ENCODE results near the gene LRRTM2.
"Not testable (repeated sequence)": the region's sequence is repeated elsewhere in the genome, so short reads cannot be mapped to it uniquely, and the experiment has no call there.

Gene LRRTM2

GRCh38 chr5:138874771-138875551, at the start of gene LRRTM2:
LRRTM2 (minus strand) TSS chr5:138875335; CDS start chr5:138874911, 424 bp downstream.
- H3K4me1 Mint-ChIP-seq (ENCODE audit: low read depth) = peaks cover 17% of the 10 kb centered on the region
- peaks cover 33% of the 10 kb centered on the region for H3K27me3 Mint-ChIP-seq
- H3K27ac Mint-ChIP-seq = no peak within 1 kb of the TSS
- no peak within 1 kb of the TSS for H3K4me3 Mint-ChIP-seq
- no peaks in the 10 kb centered on the region for H3K9me3 Mint-ChIP-seq
- H3K36me3 Mint-ChIP-seq (ENCODE audit: low read depth) = peaks cover 9% of the 10 kb centered on the region

- no peak overlapping the region for H3K4me3 Mint-ChIP-seq
- H3K9me3 Mint-ChIP-seq = no peaks in the 10 kb centered on the region
- no peak overlapping the region for H3K27ac Mint-ChIP-seq
- H3K27me3 Mint-ChIP-seq = no peaks in the 10 kb centered on the region
- no peaks in the 10 kb centered on the region for H3K4me1 Mint-ChIP-seq (ENCODE audit: low read depth)
- H3K36me3 Mint-ChIP-seq (ENCODE audit: low read depth) = peaks cover 25% of the 10 kb centered on the region
These were observed 47.4 kb upstream of the LRRTM2 start for GRCh38 chr5:138922494-138922893.

GRCh38 chr5:138921362-138921761, 46.2 kb upstream of the LRRTM2 start:
- H3K27me3 Mint-ChIP-seq; H3K4me1 Mint-ChIP-seq (ENCODE audit: low read depth); H3K4me3 Mint-ChIP-seq; H3K27ac Mint-ChIP-seq; H3K9me3 Mint-ChIP-seq: not testable (repeated sequence)
- H3K36me3 Mint-ChIP-seq (ENCODE audit: low read depth) = peaks cover 14% of the 10 kb centered on the region

DNA sequence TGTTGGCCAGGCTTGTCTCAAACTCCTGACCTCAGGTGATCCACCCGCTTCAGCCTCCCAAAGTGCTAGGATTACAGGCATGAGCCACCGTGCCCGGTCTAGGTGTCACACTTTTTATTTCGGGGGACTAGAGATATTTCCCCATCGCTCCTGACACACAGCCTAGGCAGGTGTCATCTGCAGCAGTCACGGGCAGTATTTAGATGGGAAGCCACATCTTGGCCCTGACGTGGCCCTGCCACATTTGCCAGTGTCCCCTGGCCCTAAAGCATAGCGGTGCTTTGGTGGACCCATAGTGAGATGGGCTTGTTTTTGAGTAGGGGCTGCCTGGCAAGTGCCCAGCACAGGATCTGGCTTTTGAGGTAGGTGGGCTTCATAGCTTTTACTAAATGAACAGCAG, 45.0 kb upstream of the LRRTM2 start:
- H3K27ac Mint-ChIP-seq = no peak overlapping the region
- peaks cover 12% of the 10 kb centered on the region for H3K36me3 Mint-ChIP-seq (ENCODE audit: low read depth)
- H3K4me3 Mint-ChIP-seq = no peak overlapping the region
- H3K27me3 Mint-ChIP-seq = no peaks in the 10 kb centered on the region
- H3K4me1 Mint-ChIP-seq (ENCODE audit: low read depth) = no peaks in the 10 kb centered on the region
- no peaks in the 10 kb centered on the region for H3K9me3 Mint-ChIP-seq

- Mint-ChIP-seq H3K4me3 (no peak overlapping the region), H3K27ac (no peak overlapping the region), H3K4me1 (ENCODE audit: low read depth) (no peaks in the 10 kb centered on the region), H3K36me3 (ENCODE audit: low read depth) (peaks cover 10% of the 10 kb centered on the region), H3K27me3 (no peaks in the 10 kb centered on the region), H3K9me3 (no peaks in the 10 kb centered on the region)
These were observed 43.6 kb upstream of the LRRTM2 start for GRCh38 chr5:138918686-138919085.

- no peak overlapping the region for H3K4me3 Mint-ChIP-seq
- peaks cover 31% of the 10 kb centered on the region for H3K36me3 Mint-ChIP-seq (ENCODE audit: low read depth)
- H3K4me1 Mint-ChIP-seq (ENCODE audit: low read depth) = no peaks in the 10 kb centered on the region
- no peaks in the 10 kb centered on the region for H3K27me3 Mint-ChIP-seq
- H3K27ac Mint-ChIP-seq = no peak overlapping the region
- no peaks in the 10 kb centered on the region for H3K9me3 Mint-ChIP-seq
These were observed 39.2 kb upstream of the LRRTM2 start for GRCh38 chr5:138914338-138914737.

- Mint-ChIP-seq H3K36me3 (ENCODE audit: low read depth) (peaks cover 31% of the 10 kb centered on the region), H3K27me3 (no peaks in the 10 kb centered on the region), H3K27ac (no peak overlapping the region), H3K9me3 (no peaks in the 10 kb centered on the region), H3K4me1 (ENCODE audit: low read depth) (no peaks in the 10 kb centered on the region), H3K4me3 (no peak overlapping the region)
These were observed 38.6 kb upstream of the LRRTM2 start for GRCh38 chr5:138913773-138914172.

DNA sequence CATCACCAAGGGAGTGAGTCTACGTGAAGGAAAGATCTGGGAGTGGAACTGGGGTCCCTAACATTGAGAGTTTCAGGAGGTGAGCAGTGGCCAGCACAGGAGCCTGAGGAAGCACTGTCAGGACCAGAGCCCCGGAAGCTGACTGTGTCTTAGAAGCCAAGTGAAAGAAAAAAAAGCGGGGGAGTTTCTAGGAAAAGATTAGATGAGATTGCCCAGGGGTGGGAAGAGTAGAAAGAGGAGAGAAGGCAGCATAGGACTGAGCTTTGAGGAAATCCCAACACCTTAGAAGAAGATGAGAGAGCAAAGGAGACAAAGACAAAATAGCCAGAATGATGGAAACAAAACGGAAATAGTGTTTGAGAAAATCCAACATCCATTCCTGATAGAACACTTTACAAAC, 37.0 kb upstream of the LRRTM2 start:
- no peaks in the 10 kb centered on the region for H3K9me3 Mint-ChIP-seq
- peaks cover 31% of the 10 kb centered on the region for H3K36me3 Mint-ChIP-seq (ENCODE audit: low read depth)
- no peaks in the 10 kb centered on the region for H3K4me1 Mint-ChIP-seq (ENCODE audit: low read depth)
- H3K4me3 Mint-ChIP-seq = no peak overlapping the region
- no peaks in the 10 kb centered on the region for H3K27me3 Mint-ChIP-seq
- no peak overlapping the region for H3K27ac Mint-ChIP-seq

DNA sequence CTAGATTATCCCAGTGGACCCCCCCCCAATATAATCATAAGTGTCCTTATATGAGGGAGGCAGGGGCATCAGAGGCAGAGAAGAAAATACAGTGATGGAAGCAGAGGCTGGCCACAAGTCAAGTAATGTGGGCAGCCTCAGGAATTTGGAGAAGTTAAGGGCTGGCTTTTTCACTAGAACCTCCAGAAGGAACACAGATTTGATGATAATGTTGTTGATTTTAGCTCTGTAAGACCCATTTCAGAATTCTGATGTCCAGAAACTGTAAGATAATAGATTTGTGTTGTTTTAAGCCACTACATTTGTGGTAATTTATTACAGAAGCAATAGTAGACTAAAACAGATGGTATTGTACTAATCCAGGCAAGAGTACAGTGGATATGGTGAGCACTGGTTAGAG, 36.3 kb upstream of the LRRTM2 start:
- Mint-ChIP-seq H3K36me3 (ENCODE audit: low read depth) (peaks cover 35% of the 10 kb centered on the region), H3K9me3 (no peaks in the 10 kb centered on the region), H3K4me3 (no peak overlapping the region), H3K27me3 (no peaks in the 10 kb centered on the region), H3K4me1 (ENCODE audit: low read depth) (no peaks in the 10 kb centered on the region), H3K27ac (peak overlapping the region; percentile 0)

GRCh38 chr5:138910546-138911185, 35.5 kb upstream of the LRRTM2 start:
- H3K9me3 Mint-ChIP-seq = no peaks in the 10 kb centered on the region
- H3K4me1 Mint-ChIP-seq (ENCODE audit: low read depth) = no peaks in the 10 kb centered on the region

DNA sequence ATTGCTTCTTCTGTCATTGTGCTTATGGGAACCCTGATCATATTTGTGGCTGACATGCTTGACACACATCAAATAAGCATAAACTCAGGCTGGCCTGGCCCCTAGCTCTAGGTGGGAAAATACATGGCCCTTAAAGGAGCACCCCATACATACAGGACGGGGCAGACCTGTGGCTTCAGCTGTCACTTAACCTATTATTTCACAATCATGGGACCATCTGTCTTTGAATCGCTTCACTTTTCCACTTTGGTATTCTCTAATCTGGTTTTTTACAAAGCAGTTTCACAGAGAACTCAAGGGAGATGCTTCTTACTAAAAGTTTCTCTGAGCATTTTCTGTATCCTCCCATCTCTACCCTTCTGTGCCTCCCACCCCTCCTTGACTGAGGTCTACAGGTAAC, 34.6 kb upstream of the LRRTM2 start:
- no peaks in the 10 kb centered on the region for H3K9me3 Mint-ChIP-seq

More at GRCh38 chr5:138910546-138911185, 35.5 kb upstream of the LRRTM2 start:
- Mint-ChIP-seq H3K4me3 (no peak overlapping the region), H3K27ac (no peak overlapping the region), H3K36me3 (ENCODE audit: low read depth) (peaks cover 38% of the 10 kb centered on the region), H3K27me3 (no peaks in the 10 kb centered on the region)

DNA sequence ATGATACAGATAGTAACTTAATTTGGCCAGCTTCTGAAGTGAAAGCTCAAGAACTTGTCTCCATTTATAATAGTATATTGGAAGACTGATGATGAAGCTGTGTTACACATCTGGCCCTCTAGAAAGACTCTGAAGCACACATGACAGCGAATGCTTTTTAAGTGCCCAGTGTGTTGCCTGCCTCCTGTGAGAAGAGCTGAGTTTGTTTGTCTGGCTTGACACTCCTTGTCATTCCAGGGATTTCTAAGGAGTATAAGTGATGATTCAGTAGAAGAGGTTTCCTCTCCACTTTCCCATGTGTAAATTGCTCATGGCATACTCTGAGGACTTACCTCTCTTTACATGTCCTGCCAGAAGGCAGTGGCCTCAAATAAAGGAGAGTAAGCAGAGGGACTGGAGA, 30.4 kb upstream of the LRRTM2 start:
- Mint-ChIP-seq H3K9me3 (no peaks in the 10 kb centered on the region), H3K27ac (no peak overlapping the region), H3K36me3 (ENCODE audit: low read depth) (peaks cover 62% of the 10 kb centered on the region), H3K4me1 (ENCODE audit: low read depth) (peaks cover 6% of the 10 kb centered on the region), H3K4me3 (no peak overlapping the region), H3K27me3 (peaks cover 7% of the 10 kb centered on the region)

More for the DNA sequence above, 34.6 kb upstream of the LRRTM2 start:
- Mint-ChIP-seq H3K27ac (no peak overlapping the region), H3K36me3 (ENCODE audit: low read depth) (peaks cover 38% of the 10 kb centered on the region), H3K4me1 (ENCODE audit: low read depth) (no peaks in the 10 kb centered on the region), H3K4me3 (no peak overlapping the region), H3K27me3 (no peaks in the 10 kb centered on the region)

GRCh38 chr5:138903130-138903775, 28.1 kb upstream of the LRRTM2 start:
- no peak overlapping the region for H3K27ac Mint-ChIP-seq
- H3K9me3 Mint-ChIP-seq = peaks cover 4% of the 10 kb centered on the region
- no peak overlapping the region for H3K4me3 Mint-ChIP-seq
- peaks cover 67% of the 10 kb centered on the region for H3K36me3 Mint-ChIP-seq (ENCODE audit: low read depth)
- peaks cover 11% of the 10 kb centered on the region for H3K27me3 Mint-ChIP-seq
- peaks cover 29% of the 10 kb centered on the region for H3K4me1 Mint-ChIP-seq (ENCODE audit: low read depth)

- H3K4me1 Mint-ChIP-seq (ENCODE audit: low read depth) = peaks cover 31% of the 10 kb centered on the region
- peaks cover 4% of the 10 kb centered on the region for H3K9me3 Mint-ChIP-seq
- no peak overlapping the region for H3K4me3 Mint-ChIP-seq
- no peak overlapping the region for H3K27ac Mint-ChIP-seq
- H3K36me3 Mint-ChIP-seq (ENCODE audit: low read depth) = peaks cover 69% of the 10 kb centered on the region
- peaks cover 11% of the 10 kb centered on the region for H3K27me3 Mint-ChIP-seq
These were observed 26.6 kb upstream of the LRRTM2 start for GRCh38 chr5:138901716-138902115.

DNA sequence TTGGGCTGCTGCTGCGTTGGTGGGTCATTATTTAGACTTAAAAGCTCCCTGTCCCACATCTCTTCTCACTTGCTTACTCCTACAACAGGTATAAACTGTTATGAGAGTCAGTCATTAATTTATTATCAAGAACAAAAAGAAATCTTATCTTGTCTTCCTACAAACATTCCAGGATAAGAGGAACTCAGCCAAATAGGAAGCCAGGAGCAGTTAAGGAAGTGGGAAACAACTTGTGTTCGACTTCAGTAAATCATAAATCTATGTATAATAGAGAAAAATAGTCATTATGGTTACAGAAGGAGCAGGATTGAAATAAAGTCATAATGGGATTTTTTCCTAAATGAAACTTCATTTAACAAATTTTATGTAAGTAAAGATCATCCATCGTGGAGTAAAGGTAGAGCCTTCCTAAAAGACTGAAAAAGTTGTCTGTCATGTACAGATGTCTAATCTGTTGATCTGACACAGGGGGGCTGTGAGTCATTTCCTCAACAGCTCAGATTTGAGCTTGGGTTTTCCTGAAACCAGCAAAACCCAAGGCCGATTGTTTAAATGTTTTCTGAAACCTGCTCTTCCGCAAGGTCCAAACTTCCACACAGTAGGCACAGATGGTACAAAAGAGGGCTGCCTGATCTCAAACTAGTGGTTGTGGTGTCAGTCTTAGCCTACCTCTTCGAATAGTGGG, 25.3 kb upstream of the LRRTM2 start:
- Mint-ChIP-seq H3K27ac (no peak overlapping the region), H3K27me3 (peaks cover 11% of the 10 kb centered on the region), H3K9me3 (peaks cover 4% of the 10 kb centered on the region), H3K4me1 (ENCODE audit: low read depth) (peaks cover 37% of the 10 kb centered on the region), H3K36me3 (ENCODE audit: low read depth) (peaks cover 57% of the 10 kb centered on the region), H3K4me3 (no peak overlapping the region)

Measured in stimulated activated naive CD8-positive, alpha-beta T cell treated with anti-CD3 and anti-CD28 coated beads, Interleukin-15, Interleukin-2, amounts not matched to agents 100 ng/mL and 50 ng/mL, for 24 hours (primary cell).